Sigmoid colon (tissue), 7 donors: ENCODE results near the gene MAD1L1. TPM values are rescaled to one million over a fixed set of nuclear protein-coding genes. Genes with fewer than 3 reads are reported as not detected.

ENCODE experiments used
- DNase-seq: peaks from one replicate; pipeline ENCODE4 v3.0.0-alpha.2; 2019
- H3K27ac ChIP-seq, 4 donors: fragments of 200-600 bp; sonication (generic); one replicate each; pipeline ENCODE4 v1.5.1; 2016 to 2019; ENCODE audit warnings: mild to moderate bottlenecking in 1 of 4
- H3K27me3 ChIP-seq, 3 donors: fragments of 200-600 bp; sonication (generic); one replicate each; pipeline ENCODE4 v1.5.1; 2019; ENCODE audit warnings: mild to moderate bottlenecking in 1 of 3
- H3K36me3 ChIP-seq, 4 donors: fragments of 200-600 bp; sonication (generic); one replicate each; pipeline ENCODE4 v1.5.1; 2016 to 2019
- H3K4me1 ChIP-seq, 4 donors: fragments of 200-600 bp; sonication (generic); one replicate each; pipeline ENCODE4 v1.5.1; 2017 to 2019
- H3K4me3 ChIP-seq, 4 donors: fragments of 200-600 bp; sonication (generic); one replicate each; pipeline ENCODE4 v1.5.1; 2017 to 2019; ENCODE audit warnings: mild to moderate bottlenecking in 2 of 4, moderate library complexity in 1 of 4
- H3K9me3 ChIP-seq, 4 donors: fragments of 200-600 bp in 3 of 4; sonication (generic) in 3 of 4; one replicate each; pipeline versions ENCODE4 v1.5.1 to v1.6.1; 2013 to 2019
- CTCF ChIP-seq, 4 experiments: fragments of 450-650 bp in 3 of 4; fragments of 200-600 bp in 1 of 4; IDR thresholded peaks; one replicate each; pipeline ENCODE4 v1.5.1; 2016 to 2019; ENCODE audit warnings: antibody characterized with exemption in 4 of 4, mild to moderate bottlenecking in 3 of 4, moderate library complexity in 2 of 4
- EP300 ChIP-seq, 4 donors: sonication (generic); formaldehyde crosslinking; IDR thresholded peaks; one replicate each; pipeline ENCODE4 v1.6.1; 2017; ENCODE audit warnings: antibody characterized with exemption in 4 of 4
- POLR2A ChIP-seq, 2 donors: fragments of 450-650 bp; IDR thresholded peaks; one replicate each; pipeline ENCODE4 v1.6.1; 2016; ENCODE audit warnings: antibody characterized with exemption in 2 of 2, mild to moderate bottlenecking in 2 of 2, moderate library complexity in 2 of 2
- POLR2AphosphoS5 ChIP-seq, 4 donors: sonication (generic); formaldehyde crosslinking; IDR thresholded peaks; one replicate each; pipeline ENCODE4 v1.6.1; 2017; ENCODE audit warnings: antibody characterized with exemption in 4 of 4
- WGBS, 2 donors: extraction: QIAGEN DNeasy Blood & Tissue Kit; methylation state at CpG; one replicate each; pipeline ENCODE4 v1.1.7; 2013; 5-methylcytosine and 5-hydroxymethylcytosine counted together
- intact Hi-C: fragments of 100-400 bp; cut with DNase I; formaldehyde crosslinking; loops from one replicate; pipeline ENCODE4 v1.15.1; 2023
- polyA plus RNA-seq, 3 donors: library from polyadenylated mRNA; stranded (reverse); fragments of 200-250 nt; gene quantifications; one replicate each; pipeline ENCODE4 v1.2.3, GENCODE V29; 2013
- total RNA-seq, 4 donors: library from RNA; depleted of rRNA; stranded (reverse); fragments of >200 nt; gene quantifications; one replicate each; pipeline ENCODE4 v1.1.0, GENCODE V29; 2016
- donor health status: healthy with polysubstance abuse.
- donor health status: Bipolar disorder and iron deficiency.
- donor health status: healthy.

MAD1L1 gene
- total and polyA plus RNA-seq, 7 donors: 10.2 to 38.4 (median 20.6) TPM

GRCh38 chr7:2220506-2220905 lies 12.2 kb downstream of the MAD1L1 start:
- Histone ChIP-seq H3K27ac (no peak overlapping the region), H3K4me1 (no peaks in the 10 kb centered on the region), H3K27me3 (no peaks in the 10 kb centered on the region), H3K9me3 (no peaks in the 10 kb centered on the region), H3K4me3 (no peak overlapping the region), H3K36me3 (peaks cover 0 to 88% (median 37%) of the 10 kb centered on the region in 4 donors)
- no peak for DNase-seq
- no peak for TF ChIP-seq CTCF (IDR thresholded peaks at IDR 0.05)
- no peak for TF ChIP-seq POLR2AphosphoS5 (IDR thresholded peaks at IDR 0.05)
- TF ChIP-seq POLR2A (IDR thresholded peaks at IDR 0.05): no peak
- TF ChIP-seq EP300 (IDR thresholded peaks at IDR 0.05): no peak
- WGBS, 2 donors: 87 to 90% methylated on average over 16 of the region's 16 CpGs
- intact Hi-C loops: no loop called here

- Histone ChIP-seq H3K4me1 (no peaks in the 10 kb centered on the region), H3K36me3 (peaks cover 0 to 87% (median 35%) of the 10 kb centered on the region in 4 donors), H3K4me3 (no peak overlapping the region), H3K9me3 (no peaks in the 10 kb centered on the region), H3K27ac (no peak overlapping the region), H3K27me3 (no peaks in the 10 kb centered on the region)
- no peak for DNase-seq
- intact Hi-C loops: no loop called here
- 94 to 98% methylated on average over 19 of the region's 19 CpGs for WGBS, 2 donors
- TF ChIP-seq EP300 (IDR thresholded peaks at IDR 0.05): no peak
- TF ChIP-seq POLR2A (IDR thresholded peaks at IDR 0.05): no peak
- TF ChIP-seq CTCF (IDR thresholded peaks at IDR 0.05): no peak
- no peak for TF ChIP-seq POLR2AphosphoS5 (IDR thresholded peaks at IDR 0.05)
Observed at GRCh38 chr7:2220030-2220429, 12.7 kb downstream of the MAD1L1 start.

- Histone ChIP-seq H3K36me3 (peaks cover 0 to 86% (median 32%) of the 10 kb centered on the region in 4 donors), H3K4me3 (no peak overlapping the region), H3K27me3 (no peaks in the 10 kb centered on the region), H3K4me1 (no peaks in the 10 kb centered on the region), H3K9me3 (no peaks in the 10 kb centered on the region), H3K27ac (no peak overlapping the region)
- intact Hi-C loops: no loop called here
- TF ChIP-seq POLR2A (IDR thresholded peaks at IDR 0.05) (no peak), EP300 (IDR thresholded peaks at IDR 0.05) (no peak), CTCF (IDR thresholded peaks at IDR 0.05) (no peak)
- 96 to 97% methylated on average over 8 of the region's 8 CpGs for WGBS, 2 donors
- DNase-seq: no peak
Observed at GRCh38 chr7:2219606-2220005, 13.1 kb downstream of the MAD1L1 start.

- no peak overlapping the region for H3K4me3 ChIP-seq
- H3K27ac ChIP-seq: no peak overlapping the region
- no peaks in the 10 kb centered on the region for H3K4me1 ChIP-seq
- peaks cover 0 to 87% (median 29%) of the 10 kb centered on the region in 4 donors for H3K36me3 ChIP-seq
- no peak for DNase-seq
- H3K9me3 ChIP-seq: no peaks in the 10 kb centered on the region
- H3K27me3 ChIP-seq: no peaks in the 10 kb centered on the region
- TF ChIP-seq EP300 (IDR thresholded peaks at IDR 0.05): no peak
- no peak for TF ChIP-seq CTCF (IDR thresholded peaks at IDR 0.05)
- TF ChIP-seq POLR2A (IDR thresholded peaks at IDR 0.05): no peak
- TF ChIP-seq POLR2AphosphoS5 (IDR thresholded peaks at IDR 0.05): no peak
- whole genome bisulfite sequencing, 2 donors: 90 to 93% methylated on average over 15 of the region's 15 CpGs
- intact Hi-C loops: no loop called here
Observed at GRCh38 chr7:2219136-2219535, 13.6 kb downstream of the MAD1L1 start.

- intact Hi-C loops: no loop called here
- H3K27ac ChIP-seq: no peak overlapping the region
- H3K36me3 ChIP-seq: peaks cover 0 to 87% (median 29%) of the 10 kb centered on the region in 4 donors
- no peak for TF ChIP-seq CTCF (IDR thresholded peaks at IDR 0.05)
- TF ChIP-seq POLR2AphosphoS5 (IDR thresholded peaks at IDR 0.05): no peak
- TF ChIP-seq EP300 (IDR thresholded peaks at IDR 0.05): no peak
- no peak for TF ChIP-seq POLR2A (IDR thresholded peaks at IDR 0.05)
- WGBS, 2 donors: 93 to 94% methylated on average over 9 of the region's 9 CpGs
- no peak for DNase-seq
- H3K9me3 ChIP-seq: no peaks in the 10 kb centered on the region
- no peaks in the 10 kb centered on the region for H3K27me3 ChIP-seq
- H3K4me3 ChIP-seq: no peak overlapping the region
- no peaks in the 10 kb centered on the region for H3K4me1 ChIP-seq
Observed at GRCh38 chr7:2218444-2218785, 14.3 kb downstream of the MAD1L1 start.
